Medulla oblongata (tissue), 1 donor: ENCODE data around the gene GNS.

Source experiments
- DNase-seq: peaks from one replicate; pipeline ENCODE4 v3.0.0-alpha.2; 2015; ENCODE audit errors: extremely low spot score

Gene GNS

GRCh38 chr12:64736771-64737170 is 22.4 kb downstream of the GNS start:
- no peak for DNase-seq

DNA sequence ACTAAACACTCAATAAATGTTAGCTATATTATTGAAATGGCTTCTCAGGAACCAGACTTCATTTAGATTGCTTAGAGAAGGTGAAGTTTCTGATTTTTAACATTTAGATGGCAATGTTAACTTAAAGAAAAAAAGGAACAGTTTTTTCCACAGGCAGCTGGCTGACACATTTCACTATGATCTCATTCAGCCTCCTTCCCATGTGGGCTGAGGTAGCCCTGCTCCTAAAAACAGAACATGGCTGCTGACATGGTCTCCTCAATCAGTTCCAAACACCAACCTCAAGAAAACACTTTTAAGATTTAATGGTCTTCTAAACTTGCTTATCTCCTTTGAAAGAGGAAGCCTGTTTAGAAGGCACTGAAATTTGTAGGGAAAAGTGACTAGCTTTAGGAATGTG is 23.8 kb downstream of the GNS start:
- DNase-seq, result no peak

DNA sequence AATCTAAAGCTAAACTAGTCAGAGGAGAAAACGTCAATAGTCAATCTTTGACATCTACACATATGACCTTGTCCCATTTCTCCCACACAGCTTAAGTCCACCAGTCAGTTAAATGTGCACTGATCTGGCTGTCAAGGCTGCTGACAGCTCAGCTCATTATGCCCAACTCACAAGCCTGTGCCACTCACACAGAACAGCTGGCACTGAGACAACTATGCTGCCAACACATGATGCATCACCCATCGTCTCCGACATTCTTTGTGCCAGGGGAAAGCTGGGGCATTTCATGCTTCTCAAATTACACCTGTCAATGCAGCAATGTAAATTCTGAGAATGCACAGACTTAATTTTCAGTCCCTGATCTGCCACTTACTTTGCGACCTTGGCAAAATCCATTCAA is 25.3 kb downstream of the GNS start:
- peak; percentile 50 for DNase-seq

DNA sequence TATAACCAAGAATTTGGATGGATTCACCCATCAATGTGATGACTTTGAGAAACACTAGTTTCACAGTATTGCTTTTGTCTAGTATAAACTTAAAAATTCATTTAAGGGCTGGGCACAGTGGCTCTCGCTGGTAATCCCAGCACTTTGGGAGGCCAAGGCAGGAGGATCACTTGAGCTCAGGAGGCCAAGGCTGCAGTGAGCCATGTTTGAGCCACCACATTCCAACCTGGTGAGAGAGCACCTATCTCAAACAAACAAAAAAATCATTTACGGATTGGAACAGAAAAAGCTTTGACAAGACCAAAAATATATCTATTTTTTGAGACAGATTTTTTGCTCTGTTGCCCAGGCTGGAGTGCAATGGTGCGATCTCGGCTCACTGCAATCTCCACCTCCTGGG is 27.5 kb downstream of the GNS start:
- no peak for DNase-seq

- DNase-seq, result no peak
Observed at GRCh38 chr12:64730588-64730969, 28.6 kb downstream of the GNS start.

- DNase-seq, result peak; percentile 37
Observed at GRCh38 chr12:64729909-64730587, 29.2 kb downstream of the GNS start.

DNA sequence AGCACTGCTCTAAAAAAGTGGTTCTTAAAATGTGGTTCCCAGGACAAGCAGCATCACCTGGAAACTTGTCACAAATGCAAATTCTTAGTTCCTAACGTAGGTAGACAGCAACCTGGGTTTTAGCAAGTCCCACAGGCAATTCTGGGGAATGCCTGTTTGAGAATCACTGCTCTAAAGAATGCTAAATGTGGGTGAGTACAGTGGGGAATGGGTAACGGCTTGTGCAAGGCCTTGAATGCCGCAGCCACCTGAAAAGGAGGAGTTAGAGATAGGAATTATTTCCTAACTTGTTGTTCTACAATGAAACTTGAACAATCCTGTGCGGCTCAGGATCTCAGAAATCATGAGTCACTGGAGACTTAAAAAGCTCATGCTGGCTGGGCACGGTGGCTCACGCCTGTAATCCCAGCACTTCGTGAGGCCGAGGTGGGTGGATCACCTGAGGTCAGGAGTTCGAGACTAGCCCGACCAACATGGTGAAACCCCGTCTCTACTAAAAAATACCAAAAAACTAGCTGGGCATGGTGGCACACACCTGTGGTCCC is 34.9 kb downstream of the GNS start:
- DNase-seq, result no peak

DNA sequence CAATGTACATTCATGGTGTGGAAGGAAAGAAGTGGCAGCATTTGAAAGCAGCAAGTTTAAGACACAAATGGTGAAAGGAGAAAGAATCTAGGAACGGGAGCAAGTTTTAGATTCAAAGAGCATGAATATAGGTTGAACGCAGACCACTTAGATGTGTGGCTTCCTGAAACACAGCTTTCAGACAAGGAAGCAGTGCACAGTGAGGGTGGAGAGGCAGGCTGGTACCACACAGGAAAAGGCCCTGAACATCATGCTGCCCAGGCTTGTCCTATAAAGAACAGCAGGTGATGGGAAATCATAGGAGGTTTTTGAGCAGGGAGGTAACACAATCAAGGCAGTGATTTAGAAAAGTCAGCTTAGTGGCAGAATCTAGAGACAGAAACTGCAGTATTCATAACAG is 35.6 kb downstream of the GNS start:
- DNase-seq, result no peak

GRCh38 chr12:64722835-64723234 is 36.4 kb downstream of the GNS start:
- DNase-seq, result no peak

DNA sequence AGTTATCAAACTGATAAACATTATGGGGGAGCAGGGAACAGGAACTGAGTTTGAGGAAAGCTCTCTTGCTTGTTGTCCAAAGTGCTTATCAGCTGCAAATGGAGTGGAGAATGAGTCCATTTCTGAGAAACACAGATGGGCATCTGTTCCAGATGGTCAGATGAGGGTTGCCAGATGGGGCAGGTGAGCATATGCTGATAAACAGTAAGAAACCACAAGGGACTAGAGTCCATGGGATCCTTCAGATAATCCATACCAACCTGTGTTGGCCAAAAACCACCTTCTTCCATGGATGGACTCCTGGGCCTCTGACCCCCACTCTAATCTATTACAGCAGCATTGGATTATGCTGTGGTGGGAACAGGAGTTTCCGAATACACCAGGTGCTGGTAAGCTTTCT is 38.3 kb downstream of the GNS start:
- no peak for DNase-seq

DNA sequence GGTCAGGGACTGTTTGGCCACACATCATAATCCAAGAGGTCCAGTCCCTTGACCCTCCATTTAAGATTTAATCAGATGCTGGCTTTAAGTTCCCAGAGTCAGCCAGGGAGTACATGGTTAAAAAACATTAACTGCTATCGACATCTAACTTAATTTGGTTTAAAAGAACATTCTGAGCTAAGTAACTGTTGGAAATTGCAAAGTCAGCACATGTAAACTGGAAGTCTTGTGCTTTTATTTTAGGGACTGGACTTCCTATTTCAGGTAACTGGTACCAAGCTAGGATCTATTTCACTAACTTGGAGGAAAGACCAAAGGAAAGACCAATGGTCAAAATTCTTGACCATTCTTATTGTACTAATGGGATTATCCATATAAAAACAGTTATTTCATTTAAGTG is 40.6 kb downstream of the GNS start:
- DNase-seq, result no peak

GRCh38 chr12:64716839-64717455 is 42.3 kb downstream of the GNS start:
- no peak for DNase-seq

DNA sequence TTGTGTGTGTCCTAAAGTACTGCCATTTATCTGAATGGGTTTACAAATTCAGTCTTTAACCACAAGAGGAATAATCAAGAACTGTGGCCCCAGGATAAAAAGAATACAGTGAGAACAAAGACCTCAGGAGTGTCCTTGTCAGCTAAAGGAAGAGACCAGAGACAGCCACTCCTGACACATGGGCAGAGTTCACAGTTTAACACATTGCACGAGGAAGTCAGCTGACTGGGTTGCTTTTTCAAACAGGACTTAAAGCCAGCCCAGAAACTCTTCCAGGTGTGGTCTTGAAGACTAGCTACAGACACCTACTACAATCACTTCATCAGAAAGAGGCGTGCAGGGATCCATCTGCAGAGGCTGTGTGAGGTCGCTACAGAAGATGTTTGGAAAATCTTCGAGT is 42.8 kb downstream of the GNS start:
- no peak for DNase-seq

DNA sequence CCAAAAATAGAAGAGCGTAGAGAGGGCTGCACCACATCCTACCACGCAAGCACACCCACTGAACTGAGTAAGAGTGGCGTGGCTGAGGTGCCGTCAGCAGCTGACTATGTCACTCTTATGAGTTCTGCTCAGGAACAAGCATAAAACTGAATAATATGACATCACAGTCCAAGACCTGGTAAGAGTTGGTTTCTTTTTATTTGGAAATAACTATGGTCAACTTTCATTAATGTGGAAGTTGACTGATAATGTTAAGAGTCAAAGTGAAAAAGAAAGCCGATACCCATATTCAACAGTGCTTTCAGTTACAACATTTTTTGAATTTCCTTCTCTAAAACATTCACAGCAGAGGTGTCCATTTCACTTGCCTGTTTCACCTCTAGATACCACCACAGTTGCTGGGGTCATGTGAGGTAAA is 44.6 kb downstream of the GNS start:
- no peak for DNase-seq

GRCh38 chr12:64713376-64713775 is 45.8 kb downstream of the GNS start:
- DNase-seq, result no peak

DNA sequence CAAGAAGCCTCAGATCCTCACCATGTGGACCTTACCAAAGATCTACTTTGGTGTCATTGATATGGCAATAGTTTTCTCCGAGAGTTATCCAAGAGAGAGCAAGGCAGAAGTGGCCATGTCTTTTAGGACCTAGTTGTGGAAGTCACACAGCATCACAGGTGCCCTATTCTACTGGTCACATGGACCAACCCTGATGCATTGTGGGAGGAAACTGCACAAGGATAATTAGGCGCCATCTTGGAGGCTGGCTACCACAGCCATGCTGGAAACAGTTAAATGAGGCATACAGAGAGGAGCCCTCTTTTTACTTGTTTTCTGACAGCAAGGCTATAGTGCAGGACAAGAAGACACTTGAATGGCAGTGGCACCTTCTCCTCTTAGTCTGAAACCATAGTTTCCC is 49.8 kb downstream of the GNS start:
- no peak for DNase-seq

DNA sequence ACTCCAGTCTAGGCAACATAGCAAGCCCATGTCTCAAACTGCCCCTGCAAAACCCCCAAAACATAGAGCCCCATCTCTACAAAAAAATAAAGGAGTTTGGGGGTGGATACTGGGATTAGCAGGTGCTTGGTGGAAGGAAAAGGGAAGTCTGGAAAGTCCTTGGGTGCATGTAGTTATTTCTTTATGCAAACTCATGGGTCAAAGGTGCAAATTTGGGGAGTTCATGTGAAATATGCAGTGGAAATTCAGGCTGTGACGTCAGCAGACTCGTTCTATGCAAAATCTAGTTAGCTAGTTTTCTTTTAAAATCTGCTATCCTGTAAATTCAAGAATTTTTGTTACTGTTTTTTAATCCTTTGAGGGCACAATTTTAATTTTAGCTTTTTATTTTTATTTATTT is 51.3 kb downstream of the GNS start:
- no peak for DNase-seq

DNA sequence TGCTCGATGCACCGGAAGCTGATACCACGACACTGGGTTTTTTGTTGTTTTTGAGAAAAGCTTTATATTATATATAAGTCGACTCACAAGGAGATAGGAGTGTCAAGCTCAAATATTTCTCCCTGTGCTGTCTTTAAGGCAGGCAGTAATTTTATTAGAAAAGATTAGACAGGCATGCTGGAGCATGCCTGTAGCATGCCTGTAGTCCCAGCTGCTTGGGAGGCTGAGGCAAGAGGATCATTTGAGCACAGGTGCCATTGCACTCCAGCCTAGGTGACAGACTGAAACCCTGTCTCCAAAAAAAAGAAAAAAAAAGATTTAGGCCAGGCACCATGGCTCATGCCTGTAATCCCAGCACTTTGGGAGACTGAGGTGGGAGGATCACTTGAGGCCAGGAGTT is 51.8 kb downstream of the GNS start:
- no peak for DNase-seq

DNA sequence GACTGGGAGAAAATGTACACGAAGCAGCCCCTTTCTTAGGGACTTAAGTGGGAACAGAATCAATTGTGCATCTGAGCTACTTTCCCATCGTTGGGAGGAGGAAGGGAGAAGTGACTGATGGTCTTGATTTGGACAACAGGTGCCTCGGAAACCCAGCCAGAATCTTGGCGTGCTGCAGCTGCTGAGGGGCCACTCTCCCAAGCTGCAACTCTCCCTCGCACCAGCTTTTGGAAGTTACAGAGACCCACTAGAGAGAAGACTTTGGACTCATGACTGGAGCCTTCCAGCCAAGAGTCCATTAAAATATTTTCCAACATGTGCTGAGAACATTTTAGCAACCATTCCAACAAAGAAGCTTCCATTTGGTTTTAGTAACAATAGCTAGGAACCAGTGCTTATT is 52.3 kb downstream of the GNS start:
- DNase-seq, result no peak

DNA sequence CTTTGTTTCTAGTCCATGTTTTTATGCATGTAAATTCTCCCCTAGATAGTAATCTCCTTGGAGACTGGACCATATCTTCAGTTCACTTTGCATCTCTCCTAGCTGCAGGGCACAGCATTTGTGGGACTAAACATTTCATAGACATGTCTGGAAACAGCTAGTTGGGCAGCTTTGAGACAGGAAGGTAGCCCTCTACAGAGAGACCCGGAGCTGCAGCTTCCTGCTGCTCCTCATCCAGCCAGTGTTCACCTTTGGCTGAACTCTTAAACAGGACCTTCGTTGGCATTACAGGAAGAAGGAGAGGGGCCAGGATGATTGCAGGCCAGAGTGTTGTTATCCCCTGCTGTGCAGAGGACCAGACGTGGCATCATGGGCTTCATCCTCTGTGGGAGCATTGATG is 52.9 kb downstream of the GNS start:
- DNase-seq, result no peak

- DNase-seq, result no peak
Observed at GRCh38 chr12:64701283-64701682, 57.9 kb downstream of the GNS start.

- no peak for DNase-seq
Observed at GRCh38 chr12:64700532-64700931, 58.7 kb downstream of the GNS start.

- no peak for DNase-seq
Observed at GRCh38 chr12:64699504-64700115, 59.6 kb downstream of the GNS start.
